Endodermal cell (in vitro differentiated cells): ENCODE results near the gene PRR5. TPM values are rescaled to one million over a fixed set of nuclear protein-coding genes. Genes with fewer than 3 reads are reported as not detected.

ENCODE experiments used
- DNase-seq: peaks from one replicate; pipeline ENCODE4 v3.0.0-alpha.2; 2017
- H3K27ac ChIP-seq: 2 replicates; pipeline ENCODE4 v1.5.1; 2013; ENCODE audit warnings: mild to moderate bottlenecking, low read depth, low read length, moderate library complexity
- H3K27me3 ChIP-seq: 2 replicates; pipeline ENCODE4 v1.6.1; 2013; ENCODE audit warnings: mild to moderate bottlenecking, low read length, moderate library complexity; ENCODE audit not compliant: insufficient read depth, control insufficient read depth, poor library complexity, severe bottlenecking
- H3K36me3 ChIP-seq: 2 replicates; pipeline ENCODE4 v1.7.0; 2013; ENCODE audit warnings: mild to moderate bottlenecking, low read length, moderate library complexity; ENCODE audit not compliant: control insufficient read depth, insufficient read depth
- H3K4me1 ChIP-seq: one replicate; pipeline ENCODE4 v1.7.0; 2013; ENCODE audit warnings: low read length; ENCODE audit not compliant: control insufficient read depth, insufficient read depth
- H3K4me3 ChIP-seq: 2 replicates; pipeline ENCODE4 v1.5.1; 2013; ENCODE audit warnings: mild to moderate bottlenecking, low read length, moderate library complexity
- H3K9ac ChIP-seq: 2 replicates; pipeline ENCODE4 v1.6.1; 2013; ENCODE audit warnings: mild to moderate bottlenecking, low read length, moderate library complexity; ENCODE audit not compliant: poor library complexity, severe bottlenecking; ENCODE audit errors: extremely low read depth
- H3K9me3 ChIP-seq: 2 replicates; pipeline ENCODE4 v1.6.1; 2013; ENCODE audit warnings: mild to moderate bottlenecking, low read length, moderate library complexity; ENCODE audit not compliant: control insufficient read depth
- H3K27ac Mint-ChIP-seq: 2 replicates; pipeline ENCODE4 v1.8.0; 2020; ENCODE audit warnings: mixed read lengths
- H3K27me3 Mint-ChIP-seq: 2 replicates; pipeline ENCODE4 v1.8.0; 2021; ENCODE audit warnings: mild to moderate bottlenecking, mixed read lengths; ENCODE audit not compliant: insufficient read depth
- H3K36me3 Mint-ChIP-seq: 2 replicates; pipeline ENCODE4 v1.8.0; 2020; ENCODE audit warnings: low read depth, mixed read lengths
- H3K4me1 Mint-ChIP-seq: 2 replicates; pipeline ENCODE4 v1.8.0; 2020; ENCODE audit warnings: mixed read lengths
- H3K4me3 Mint-ChIP-seq: 2 replicates; pipeline ENCODE4 v1.8.0; 2020; ENCODE audit warnings: mild to moderate bottlenecking, moderate library complexity, mixed read lengths
- H3K9me3 Mint-ChIP-seq: 2 replicates; pipeline ENCODE4 v1.8.0; 2020; ENCODE audit warnings: mild to moderate bottlenecking, mixed read lengths
- WGBS, 2 experiments: methylation state at CpG; one replicate each; pipeline versions ENCODE4 v1.1.5 to v1.1.7; 2013; ENCODE audit warnings: missing lambda C conversion rate in 2 of 2, mixed read lengths in 1 of 2; ENCODE audit not compliant: insufficient coverage in 1 of 2, insufficient read length in 1 of 2; 5-methylcytosine and 5-hydroxymethylcytosine counted together
- total RNA-seq, 2 donors: library from RNA; stranded (reverse); fragmentation: NEBNext Ultra II Directional in 1 of 2; extraction: Animal tissue kit (Norgen Biotek cat#: 25700) in 1 of 2; gene quantifications; 2 replicates in 1 of 2; 3 replicates in 1 of 2; pipeline ENCODE4 v1.2.1, GENCODE V29; 2021
- TF ChIP-seq, protein P1 (sequence below): fragments of 200-600 bp; sonication (generic); conservative IDR thresholded peaks from 2 replicates; pipeline ENCODE4 v1.5.0; 2021; ENCODE audit warnings: antibody characterized with exemption, mild to moderate bottlenecking

The PRR5 gene
- total RNA-seq, 2 donors from 2014 or later, result 32.0 to 37.2 TPM

- no peak overlapping the region for H3K27ac ChIP-seq
- Mint-ChIP-seq H3K4me1 (peaks cover 3% of the 10 kb centered on the region), H3K27ac (no peak overlapping the region), H3K27me3 (no peaks in the 10 kb centered on the region), H3K4me3 (no peak overlapping the region), H3K36me3 (peaks cover 30% of the 10 kb centered on the region), H3K9me3 (peaks cover 12% of the 10 kb centered on the region)
- H3K36me3 ChIP-seq, result no peaks in the 10 kb centered on the region
- WGBS, 2 experiments, result 94% methylated on average over 16 to 17 of the region's 17 CpGs
- H3K27me3 ChIP-seq, result no peaks in the 10 kb centered on the region
- TF ChIP-seq, protein P1, sequence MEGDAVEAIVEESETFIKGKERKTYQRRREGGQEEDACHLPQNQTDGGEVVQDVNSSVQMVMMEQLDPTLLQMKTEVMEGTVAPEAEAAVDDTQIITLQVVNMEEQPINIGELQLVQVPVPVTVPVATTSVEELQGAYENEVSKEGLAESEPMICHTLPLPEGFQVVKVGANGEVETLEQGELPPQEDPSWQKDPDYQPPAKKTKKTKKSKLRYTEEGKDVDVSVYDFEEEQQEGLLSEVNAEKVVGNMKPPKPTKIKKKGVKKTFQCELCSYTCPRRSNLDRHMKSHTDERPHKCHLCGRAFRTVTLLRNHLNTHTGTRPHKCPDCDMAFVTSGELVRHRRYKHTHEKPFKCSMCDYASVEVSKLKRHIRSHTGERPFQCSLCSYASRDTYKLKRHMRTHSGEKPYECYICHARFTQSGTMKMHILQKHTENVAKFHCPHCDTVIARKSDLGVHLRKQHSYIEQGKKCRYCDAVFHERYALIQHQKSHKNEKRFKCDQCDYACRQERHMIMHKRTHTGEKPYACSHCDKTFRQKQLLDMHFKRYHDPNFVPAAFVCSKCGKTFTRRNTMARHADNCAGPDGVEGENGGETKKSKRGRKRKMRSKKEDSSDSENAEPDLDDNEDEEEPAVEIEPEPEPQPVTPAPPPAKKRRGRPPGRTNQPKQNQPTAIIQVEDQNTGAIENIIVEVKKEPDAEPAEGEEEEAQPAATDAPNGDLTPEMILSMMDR, result no peak
- no peak overlapping the region for H3K4me3 ChIP-seq
- no peak overlapping the region for H3K9ac ChIP-seq
- no peaks in the 10 kb centered on the region for H3K4me1 ChIP-seq
- no peak for DNase-seq
- H3K9me3 ChIP-seq, result no peaks in the 10 kb centered on the region
Observed at GRCh38 chr22:44764373-44764772, 62.4 kb downstream of the PRR5 start.

- H3K4me1 Mint-ChIP-seq, result no peaks in the 10 kb centered on the region
- no peak overlapping the region for H3K9ac ChIP-seq
- H3K27ac Mint-ChIP-seq, result no peak overlapping the region
- no peak overlapping the region for H3K4me3 ChIP-seq
- H3K27me3 Mint-ChIP-seq, result no peaks in the 10 kb centered on the region
- peaks cover 36% of the 10 kb centered on the region for H3K36me3 Mint-ChIP-seq
- DNase-seq, result no peak
- H3K27me3 ChIP-seq, result no peaks in the 10 kb centered on the region
- peaks cover 16% of the 10 kb centered on the region for H3K9me3 Mint-ChIP-seq
- TF ChIP-seq, protein P1, result no peak
- H3K27ac ChIP-seq, result no peak overlapping the region
- 91% methylated on average over 4 of the region's 4 CpGs; no CpG with 5 or more reads in 1 of the 2 experiments for WGBS, 2 experiments
- no peaks in the 10 kb centered on the region for H3K36me3 ChIP-seq
- H3K4me3 Mint-ChIP-seq, result no peak overlapping the region
- no peaks in the 10 kb centered on the region for H3K9me3 ChIP-seq
- H3K4me1 ChIP-seq, result no peaks in the 10 kb centered on the region
Observed at GRCh38 chr22:44764974-44765373, 63.0 kb downstream of the PRR5 start.

DNA sequence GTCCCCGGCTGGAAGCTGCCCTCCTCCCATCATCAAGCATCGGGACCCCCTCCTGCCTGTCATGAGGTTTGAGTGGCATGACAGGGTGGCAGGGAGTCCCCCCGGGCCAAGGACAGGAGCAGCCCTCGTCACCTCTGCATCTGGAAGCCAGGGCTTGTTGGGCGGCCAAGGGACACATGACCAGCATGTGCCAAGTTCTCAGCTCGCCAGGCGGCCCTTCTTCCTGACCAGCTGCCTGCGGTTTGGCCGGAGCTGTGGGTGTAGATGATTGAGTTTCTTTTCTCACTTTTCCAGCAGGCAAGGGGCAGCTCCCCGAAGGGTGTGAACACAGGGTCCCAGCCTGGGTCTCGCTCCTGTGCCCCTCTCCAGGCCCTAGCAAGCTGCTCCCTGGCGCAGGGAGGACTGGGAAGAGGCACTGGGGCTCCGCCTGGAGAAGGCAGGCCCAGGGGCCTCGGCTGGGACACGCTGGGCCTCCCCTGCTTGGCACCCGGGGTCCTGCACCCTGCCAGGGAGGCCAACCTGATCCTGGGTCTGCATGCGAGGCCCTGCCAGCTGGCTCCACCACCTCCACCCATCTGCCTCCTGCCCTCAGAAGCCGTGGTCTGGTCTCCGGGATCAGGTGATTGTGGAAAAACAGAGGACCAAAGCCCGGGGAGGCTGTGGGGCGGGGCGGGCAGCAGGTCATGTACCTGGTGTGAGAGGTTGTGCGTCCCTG, 63.7 kb downstream of the PRR5 start:
- no peak overlapping the region for H3K4me3 ChIP-seq
- Mint-ChIP-seq H3K36me3 (peaks cover 43% of the 10 kb centered on the region), H3K4me1 (no peaks in the 10 kb centered on the region), H3K27me3 (no peaks in the 10 kb centered on the region), H3K27ac (peak overlapping the region; percentile 31), H3K9me3 (peaks cover 22% of the 10 kb centered on the region), H3K4me3 (no peak overlapping the region)
- 88 to 93% methylated on average over 9 to 23 of the region's 23 CpGs for WGBS, 2 experiments
- TF ChIP-seq, protein P1, result no peak
- no peak overlapping the region for H3K27ac ChIP-seq
- H3K27me3 ChIP-seq, result no peaks in the 10 kb centered on the region
- no peaks in the 10 kb centered on the region for H3K9me3 ChIP-seq
- no peak overlapping the region for H3K9ac ChIP-seq
- no peaks in the 10 kb centered on the region for H3K36me3 ChIP-seq
- DNase-seq, result no peak
- no peaks in the 10 kb centered on the region for H3K4me1 ChIP-seq
